Hypothalamus (tissue), 51 donors: ENCODE results near the gene NPR2.

Experiments
- DNase-seq, 51 donors: peaks; one replicate each; lab custom pipeline; 2025; lab: John Stamatoyannopoulos, UW

Gene NPR2

DNA sequence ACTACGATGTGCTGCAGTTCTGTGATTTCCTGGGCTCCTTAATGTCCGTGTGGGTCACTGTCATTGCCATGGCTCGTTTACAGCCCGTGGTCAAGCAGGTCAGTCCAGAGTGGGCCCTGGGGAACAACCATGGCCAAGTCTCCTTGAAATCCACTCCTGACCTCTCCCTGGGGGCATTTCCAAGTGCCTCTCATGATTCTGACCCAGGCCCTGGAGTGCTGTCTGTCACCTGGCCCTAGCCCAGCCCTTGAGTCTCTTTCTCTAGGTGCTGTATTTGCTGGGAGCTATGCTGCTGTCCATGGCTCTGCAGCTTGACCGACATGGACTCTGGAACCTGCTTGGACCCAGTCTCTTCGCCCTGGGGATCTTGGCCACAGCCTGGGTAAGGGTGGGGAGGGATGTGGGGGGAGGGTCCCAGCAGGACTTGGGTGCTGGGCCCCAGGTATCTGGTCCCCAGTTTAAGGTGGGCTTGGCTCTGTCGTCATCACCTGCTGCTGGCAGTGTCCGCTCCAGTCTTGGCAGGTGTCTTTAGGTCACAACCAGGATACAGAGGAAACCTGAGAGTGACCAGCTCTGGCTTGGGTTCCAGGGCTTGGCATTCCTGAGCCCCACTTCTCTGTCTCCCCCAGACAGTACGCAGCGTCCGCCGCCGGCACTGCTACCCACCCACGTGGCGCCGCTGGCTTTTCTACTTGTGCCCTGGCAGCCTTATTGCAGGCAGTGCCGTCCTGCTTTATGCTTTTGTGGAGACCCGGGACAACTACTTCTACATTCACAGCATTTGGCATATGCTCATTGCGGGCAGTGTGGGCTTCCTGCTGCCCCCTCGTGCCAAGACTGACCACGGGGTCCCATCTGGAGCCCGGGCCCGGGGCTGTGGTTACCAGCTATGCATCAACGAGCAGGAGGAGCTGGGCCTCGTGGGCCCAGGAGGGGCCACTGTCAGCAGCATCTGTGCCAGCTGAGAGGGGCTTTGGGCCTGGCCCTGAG lies 61.8 kb downstream of the NPR2 start:
- DNase-seq, result peak in 1 of 51 donors; percentile 14

GRCh38 chr9:35854091-35854762 lies 62.8 kb downstream of the NPR2 start:
- no peak for DNase-seq

- DNase-seq, result no peak
Measured at GRCh38 chr9:35856206-35856605, 64.8 kb downstream of the NPR2 start.

- no peak for DNase-seq
Measured at GRCh38 chr9:35856882-35857281, 65.5 kb downstream of the NPR2 start.

DNA sequence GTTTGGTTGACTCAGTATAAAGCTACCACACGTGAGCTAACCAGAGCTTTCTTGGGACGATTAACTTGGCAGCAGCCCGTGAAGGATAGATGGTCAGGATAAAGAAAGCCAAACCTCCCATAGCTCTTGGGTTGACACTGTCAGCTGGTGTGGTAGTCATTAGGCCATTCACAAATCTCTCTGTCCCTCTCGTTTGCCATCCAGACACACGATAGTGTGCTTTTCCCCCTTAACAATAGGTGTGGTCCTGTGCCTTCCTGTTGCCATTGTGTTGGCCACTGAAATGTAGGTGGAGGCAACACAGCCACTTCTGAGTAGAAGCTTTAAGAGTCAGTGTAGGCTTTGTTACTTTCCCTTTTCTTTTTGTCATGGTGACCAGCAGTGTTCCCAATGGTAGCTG lies 67.1 kb downstream of the NPR2 start:
- no peak for DNase-seq
